GM19324 (cell line): Measurements from ENCODE around the gene GPX8.

ENCODE experiments used
- ATAC-seq: cut with Tn5 transposase; IDR thresholded peaks from one replicate; pipeline ENCODE4 v1.9.1; 2021; ENCODE audit warnings: mild to moderate bottlenecking, moderate library complexity; ENCODE audit not compliant: unreplicated experiment, low FRiP score

The GPX8 gene

DNA sequence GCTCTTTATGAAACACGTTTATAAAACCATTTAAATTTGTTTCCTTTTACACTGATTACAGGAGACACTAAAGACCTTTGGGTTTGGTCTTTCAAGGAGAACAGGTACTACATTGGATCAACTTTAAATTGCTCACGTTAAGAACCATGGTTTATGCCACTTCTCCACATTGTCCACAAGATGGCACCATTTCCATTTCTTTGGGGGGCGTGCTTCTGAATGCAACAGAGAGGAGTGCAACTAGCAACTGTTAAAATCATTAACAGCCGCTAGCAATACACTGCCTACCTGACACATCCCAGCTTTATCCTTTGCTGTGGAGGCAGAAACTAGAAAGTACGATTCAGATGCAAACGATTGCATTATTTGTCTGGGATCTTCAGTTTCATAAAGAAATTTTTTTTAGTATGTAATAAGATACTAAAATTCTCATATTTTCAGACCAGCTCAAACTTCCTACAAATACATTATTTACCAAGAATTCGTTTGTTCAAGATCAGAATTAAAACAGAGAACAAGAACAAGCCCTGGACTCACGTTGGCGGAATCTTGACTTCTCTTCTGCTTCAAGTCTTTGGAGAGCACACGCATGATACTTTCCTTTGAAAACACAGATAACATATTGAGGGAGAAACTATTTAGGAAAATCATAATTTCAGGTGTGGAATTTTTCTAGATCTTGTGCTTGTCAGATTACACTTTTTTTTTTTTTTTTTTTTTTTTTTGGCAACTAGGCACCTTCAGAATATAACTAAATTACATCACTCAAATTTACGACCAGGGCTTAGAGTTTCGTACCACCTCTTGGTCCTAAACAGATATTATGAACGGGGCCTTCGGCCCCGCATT, 12.3 kb downstream of the GPX8 start:
- peak; percentile 63 for ATAC-seq

- peak; percentile 95 for ATAC-seq
These were observed 13.1 kb downstream of the GPX8 start, which contains the start of gene CDC20B for GRCh38 chr5:55172937-55173686. Gene CDC20B, minus strand, starts transcription at chr5:55173177. Its CDS starts 177 bp downstream, at chr5:55173000.

GRCh38 chr5:55173687-55174230, 13.8 kb downstream of the GPX8 start:
- ATAC-seq = peak; percentile 13

GRCh38 chr5:55175781-55176175, 15.8 kb downstream of the GPX8 start:
- no peak for ATAC-seq

- ATAC-seq = no peak
These were observed 16.3 kb downstream of the GPX8 start for GRCh38 chr5:55176176-55176818.

DNA sequence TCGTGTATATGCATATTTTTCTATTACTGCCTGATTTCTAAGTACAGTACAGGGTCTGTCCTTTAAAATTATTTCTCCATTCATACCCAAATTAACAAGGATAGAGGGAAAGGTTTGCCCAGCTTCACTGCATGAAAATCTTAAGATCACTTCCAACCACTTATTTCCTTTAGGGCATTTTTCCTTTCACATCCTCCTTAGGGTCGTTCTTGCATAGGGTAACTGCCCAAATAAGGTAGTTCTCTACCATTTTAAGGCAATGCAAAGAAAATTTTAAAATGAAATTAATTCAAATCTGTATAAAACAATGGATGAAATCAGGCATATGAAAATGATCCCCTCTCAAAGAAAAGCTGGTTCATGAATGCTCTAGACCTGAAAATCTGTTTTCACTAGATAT, 17.1 kb downstream of the GPX8 start:
- ATAC-seq = no peak

GRCh38 chr5:55180016-55180415, 20.0 kb downstream of the GPX8 start:
- ATAC-seq = no peak

GRCh38 chr5:55187370-55187769, 27.4 kb downstream of the GPX8 start:
- ATAC-seq = no peak

GRCh38 chr5:55188656-55189540, 28.9 kb downstream of the GPX8 start:
- no peak for ATAC-seq

- no peak for ATAC-seq
These were observed 31.2 kb downstream of the GPX8 start for GRCh38 chr5:55191165-55191564.

DNA sequence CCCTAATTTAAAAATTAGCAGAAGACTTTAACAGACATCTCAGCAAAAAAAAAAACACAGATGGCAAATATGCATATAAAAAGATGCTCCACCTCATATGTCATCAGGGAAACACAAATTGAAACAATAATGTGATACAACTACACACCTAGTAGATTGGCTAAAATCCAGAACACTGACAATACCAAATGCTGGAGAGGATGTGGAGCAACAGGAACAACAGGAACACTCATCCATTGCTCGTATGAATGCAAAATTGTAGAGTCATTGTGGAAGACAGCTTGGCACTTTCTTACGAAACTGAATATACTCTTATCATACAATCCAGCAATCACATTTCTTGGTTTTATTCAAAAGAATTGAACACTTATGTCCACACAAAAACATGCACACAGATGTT, 45.0 kb downstream of the GPX8 start:
- no peak for ATAC-seq

- no peak for ATAC-seq
These were observed 51.4 kb downstream of the GPX8 start for GRCh38 chr5:55211184-55211874.
